ENCODE data around the gene GPX3.

- TF ChIP-seq SUZ12 (IDR thresholded peaks at IDR 0.05) (no peak), SP1 (IDR thresholded peaks at IDR 0.05) (no peak), ELF4 (IDR thresholded peaks at IDR 0.05) (no peak), LEF1 (IDR thresholded peaks at IDR 0.05; ENCODE audit: borderline replicate concordance) (no peak), HDGF (IDR thresholded peaks at IDR 0.05; ENCODE audit: borderline replicate concordance) (no peak)
Measured at GRCh38 chr5:151012862-151013261, 7.5 kb upstream of the GPX3 start.
